ENCODE measurements around the gene PLCB3.
"Not testable (repeated sequence)": the region's sequence is repeated elsewhere in the genome, so short reads cannot be mapped to it uniquely, and the experiment has no call there.

Gene PLCB3

DNA sequence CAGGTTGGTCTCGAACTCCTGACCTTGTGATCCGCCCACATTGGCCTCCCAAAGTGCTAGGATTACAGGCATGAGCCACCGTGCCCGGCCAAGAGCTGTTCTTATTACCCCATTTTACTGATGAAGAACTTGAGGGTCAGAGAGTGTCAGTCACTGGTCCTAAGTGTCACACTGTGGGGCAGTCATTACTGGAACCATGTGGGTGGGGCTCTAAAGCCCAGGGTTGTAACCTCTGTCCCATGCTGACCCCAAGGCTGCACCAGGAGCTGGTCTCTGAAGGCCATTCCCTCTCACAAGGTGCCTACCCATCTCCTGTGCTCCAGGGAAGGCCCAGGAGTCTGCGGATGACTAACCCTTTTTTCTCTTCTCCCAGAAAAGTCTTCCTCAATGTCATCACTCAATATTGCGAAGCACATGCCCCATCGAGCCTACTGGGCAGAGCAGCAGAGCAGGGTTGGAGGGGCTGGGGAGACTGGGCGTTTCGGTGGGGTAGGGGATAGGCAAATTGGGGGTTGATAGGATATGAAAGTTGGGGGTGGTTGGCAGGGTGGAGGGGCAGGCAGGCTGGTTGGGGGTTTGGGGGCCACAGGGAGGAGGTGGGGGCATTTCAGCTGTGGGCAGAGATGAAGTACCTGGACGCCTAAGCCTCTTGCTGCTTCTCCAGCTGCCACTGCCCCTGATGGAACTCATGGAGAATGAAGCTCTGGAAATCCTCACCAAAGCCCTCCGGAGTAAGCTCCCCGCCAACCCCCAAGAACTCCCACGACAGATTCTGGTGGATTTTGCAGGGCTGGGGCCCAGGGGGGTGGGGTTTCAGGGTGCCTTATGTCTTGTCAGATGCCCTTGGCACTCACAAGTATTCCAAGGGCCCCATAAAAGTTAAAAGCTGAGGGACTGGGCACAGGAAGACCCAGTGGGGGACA lies 52.0 kb downstream of the PLCB3 start:
- ATAC-seq: no peak
- Mint-ChIP-seq H3K27ac (no peak overlapping the region), H3K9me3 (no peaks in the 10 kb centered on the region), H3K4me1 (peaks cover 58% of the 10 kb centered on the region), H3K27me3 (peaks cover 49% of the 10 kb centered on the region), H3K4me3 (peak overlapping the region in 1 of 2 donors; percentile 95)
- DNase-seq: no peak

DNA sequence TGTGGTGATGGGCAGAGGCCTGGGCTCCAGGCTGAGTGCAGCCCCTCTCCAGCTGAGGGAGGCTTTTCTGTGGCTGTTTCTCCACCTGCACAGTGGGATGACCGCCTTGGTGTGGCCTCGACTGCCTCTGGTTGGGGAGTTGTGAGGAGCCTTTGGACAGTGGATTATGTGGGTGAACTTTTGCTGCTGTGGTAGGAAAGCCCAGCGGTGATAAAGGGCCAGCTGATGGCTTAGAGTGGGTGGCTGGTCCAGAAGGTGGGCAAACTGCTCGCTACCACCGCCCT lies 52.6 kb downstream of the PLCB3 start:
- peak overlapping the region in 1 of 2 donors; percentile 98 for H3K27ac Mint-ChIP-seq
- H3K4me3 Mint-ChIP-seq: peak overlapping the region; percentile 94 to 95
- no peak for ATAC-seq
- H3K9me3 Mint-ChIP-seq: no peaks in the 10 kb centered on the region
- H3K27me3 Mint-ChIP-seq: peaks cover 43% of the 10 kb centered on the region
- DNase-seq: no peak
- H3K4me1 Mint-ChIP-seq: peaks cover 57% of the 10 kb centered on the region

DNA sequence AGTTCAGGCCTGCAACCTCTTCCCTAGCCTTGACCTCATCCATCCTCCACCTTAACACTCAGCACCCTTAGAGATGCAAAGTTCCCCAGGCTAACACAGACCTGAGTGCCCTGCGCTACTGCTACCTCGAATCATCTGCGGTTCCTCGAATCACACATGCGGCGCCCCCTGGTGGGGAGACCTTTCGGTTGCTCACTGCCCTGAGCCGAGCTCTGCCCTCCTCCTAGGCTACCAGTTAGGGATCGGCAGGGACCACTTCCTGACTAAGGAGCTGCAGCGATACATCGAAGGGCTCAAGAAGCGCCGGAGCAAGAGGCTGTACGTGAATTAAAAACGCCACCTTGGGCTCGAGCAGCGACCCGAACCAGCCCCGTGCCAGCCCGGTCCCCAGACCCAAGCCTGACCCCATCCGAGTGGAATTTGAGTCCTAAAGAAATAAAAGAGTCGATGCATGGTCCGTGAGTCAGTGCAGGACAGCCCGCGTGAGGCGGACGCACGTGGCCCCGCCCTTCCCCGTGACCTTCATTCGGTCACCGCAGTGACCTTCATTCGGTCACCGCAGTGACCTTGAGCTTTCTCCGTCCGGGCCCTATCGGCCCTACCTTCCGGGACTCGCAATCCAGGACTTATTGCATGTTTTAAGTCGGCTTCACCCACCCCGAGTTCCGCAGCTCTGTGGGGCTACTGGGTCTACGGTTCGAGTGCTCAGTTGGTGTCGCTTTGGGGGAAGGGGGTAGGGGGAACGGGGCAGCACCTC lies 53.2 kb downstream of the PLCB3 start:
- Mint-ChIP-seq H3K4me3 (peak overlapping the region; percentile 94 to 95), H3K27me3 (peaks cover 37% of the 10 kb centered on the region), H3K4me1 (peaks cover 57% of the 10 kb centered on the region), H3K27ac (peak overlapping the region; percentile 97 to 98), H3K9me3 (no peaks in the 10 kb centered on the region)
- ATAC-seq: peak; percentile 68
- peak; percentile 95 for DNase-seq

DNA sequence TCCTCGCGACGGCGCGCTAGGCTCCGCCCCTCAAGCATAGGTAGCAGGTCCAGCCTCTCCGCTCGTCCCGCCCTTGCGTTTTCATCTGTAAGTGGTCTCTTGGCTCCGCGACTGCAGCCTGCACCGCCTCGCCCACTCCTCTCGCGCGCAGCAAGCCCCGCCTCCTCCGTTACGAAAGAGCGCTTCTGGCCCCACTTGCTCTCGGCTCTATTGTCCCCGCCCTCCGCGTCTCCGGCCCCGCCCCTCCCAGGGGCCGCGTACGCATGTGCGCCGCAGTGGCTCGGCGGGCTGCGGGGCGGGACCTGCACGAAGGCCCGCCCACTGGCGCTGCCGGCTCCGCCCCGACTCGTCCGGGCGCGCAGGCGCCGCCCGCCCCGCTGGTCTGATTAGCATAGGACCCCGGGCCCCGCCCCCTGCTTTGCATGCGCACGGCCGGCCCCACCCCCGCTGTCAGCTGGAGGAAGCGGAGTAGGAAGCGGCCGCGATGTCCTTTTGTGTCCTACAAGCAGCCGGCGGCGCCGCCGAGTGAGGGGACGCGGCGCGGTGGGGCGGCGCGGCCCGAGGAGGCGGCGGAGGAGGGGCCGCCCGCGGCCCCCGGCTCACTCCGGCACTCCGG lies 53.9 kb downstream of the PLCB3 start, which contains the start of gene ESRRA:
ESRRA (plus strand) TSS at position 450 of the 616 bp plus-strand sequence. CDS start 1,656 bp downstream, outside the sequence.
- DNase-seq: peak; percentile 99 to 100
- Mint-ChIP-seq H3K4me1 (peaks cover 50% of the 10 kb centered on the region), H3K27ac (peak within 1 kb of the TSS; percentile 97 to 98), H3K27me3 (peaks cover 30% of the 10 kb centered on the region), H3K4me3 (peak within 1 kb of the TSS; percentile 96 to 99), H3K9me3 (no peaks in the 10 kb centered on the region)
- peak; percentile 78 for ATAC-seq

DNA sequence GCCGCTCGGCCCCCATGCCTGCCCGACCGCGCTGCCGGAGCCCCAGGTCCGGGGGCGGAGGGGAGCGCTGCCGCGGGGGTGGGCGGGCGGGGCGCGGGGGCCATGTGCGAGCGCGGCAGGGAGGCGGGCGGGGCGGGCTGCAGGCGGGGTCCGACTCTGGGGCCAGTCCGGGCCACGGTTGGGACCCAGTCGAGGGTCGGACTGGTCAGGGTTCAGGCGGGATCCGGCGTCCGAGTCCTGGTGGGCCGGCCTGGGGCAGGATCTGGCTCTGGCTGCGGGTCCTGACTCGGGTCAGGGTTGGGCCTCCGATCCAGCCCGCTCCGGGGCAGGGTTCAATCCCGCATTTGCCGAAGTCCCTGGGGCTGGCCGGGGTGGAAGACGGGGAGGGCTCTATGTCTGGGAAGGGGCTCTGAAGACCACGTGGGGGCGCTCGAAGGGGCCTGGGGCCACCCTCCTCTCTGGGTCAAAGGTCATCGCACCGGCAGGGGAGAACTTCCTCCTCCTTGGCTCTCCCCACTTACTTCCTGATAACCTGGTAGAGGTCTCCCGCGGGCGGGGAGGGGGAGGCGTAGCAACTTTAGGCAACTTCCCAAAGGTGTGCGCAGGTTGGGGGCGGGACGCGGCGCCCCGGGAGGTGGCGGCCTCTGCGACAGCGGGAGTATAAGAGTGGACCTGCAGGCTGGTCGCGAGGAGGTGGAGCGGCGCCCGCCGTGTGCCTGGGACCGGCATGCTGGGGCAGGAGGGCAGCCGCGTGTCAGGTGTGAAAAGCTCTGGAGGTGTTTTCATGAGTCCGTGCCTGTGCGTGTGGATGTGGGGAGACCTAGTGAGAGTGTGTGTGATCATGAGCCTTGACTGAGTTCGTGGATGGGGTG lies 54.6 kb downstream of the PLCB3 start:
- H3K4me3 Mint-ChIP-seq: peak overlapping the region; percentile 96 to 99
- DNase-seq: peak; percentile 64 to 81
- H3K27me3 Mint-ChIP-seq: peaks cover 23% of the 10 kb centered on the region
- peaks cover 46% of the 10 kb centered on the region for H3K4me1 Mint-ChIP-seq
- H3K27ac Mint-ChIP-seq: peak overlapping the region; percentile 86 to 98
- ATAC-seq: peak; percentile 41
- H3K9me3 Mint-ChIP-seq: no peaks in the 10 kb centered on the region

DNA sequence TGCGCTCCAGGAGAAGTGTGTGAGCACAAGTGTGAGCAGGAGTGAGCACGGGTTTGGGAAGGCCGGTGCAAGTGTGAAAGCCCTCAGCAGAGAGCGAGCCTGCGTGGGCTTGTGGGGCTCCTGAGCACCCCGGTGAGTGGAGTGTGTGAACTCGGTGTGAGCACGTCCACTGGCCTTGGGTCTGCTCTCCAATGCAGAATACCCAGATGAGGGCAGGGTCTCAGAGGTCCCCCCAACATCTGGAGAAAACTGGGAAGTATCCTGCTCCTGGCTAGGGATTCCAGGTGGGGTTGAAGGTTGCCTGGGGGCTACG lies 55.2 kb downstream of the PLCB3 start:
- peak overlapping the region; percentile 96 to 99 for H3K4me3 Mint-ChIP-seq
- peak overlapping the region; percentile 86 to 98 for H3K27ac Mint-ChIP-seq
- ATAC-seq: no peak
- H3K4me1 Mint-ChIP-seq: peaks cover 47% of the 10 kb centered on the region
- no peak for DNase-seq
- H3K27me3 Mint-ChIP-seq: peaks cover 17% of the 10 kb centered on the region
- no peaks in the 10 kb centered on the region for H3K9me3 Mint-ChIP-seq

DNA sequence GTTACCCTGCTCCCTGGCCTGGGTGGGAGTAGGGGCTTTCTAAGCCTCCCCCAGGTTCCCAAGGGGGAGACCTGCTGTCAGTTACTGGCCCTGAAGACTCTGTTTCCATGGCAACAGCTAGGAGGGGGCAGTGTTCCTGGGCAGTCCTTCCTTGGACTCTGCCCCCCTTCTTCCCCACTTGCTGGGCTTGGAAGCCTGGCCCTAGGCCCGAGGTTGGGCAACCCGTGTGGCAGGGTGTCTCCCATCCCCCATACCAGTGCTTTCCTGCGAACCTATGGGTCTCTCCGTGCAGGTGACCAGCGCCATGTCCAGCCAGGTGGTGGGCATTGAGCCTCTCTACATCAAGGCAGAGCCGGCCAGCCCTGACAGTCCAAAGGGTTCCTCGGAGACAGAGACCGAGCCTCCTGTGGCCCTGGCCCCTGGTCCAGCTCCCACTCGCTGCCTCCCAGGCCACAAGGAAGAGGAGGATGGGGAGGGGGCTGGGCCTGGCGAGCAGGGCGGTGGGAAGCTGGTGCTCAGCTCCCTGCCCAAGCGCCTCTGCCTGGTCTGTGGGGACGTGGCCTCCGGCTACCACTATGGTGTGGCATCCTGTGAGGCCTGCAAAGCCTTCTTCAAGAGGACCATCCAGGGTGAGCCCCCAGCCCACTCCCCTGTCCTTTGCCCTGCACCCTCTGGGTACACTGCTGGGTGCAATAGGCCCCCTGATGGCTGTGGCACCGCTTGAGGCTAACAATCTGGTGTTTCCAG lies 55.7 kb downstream of the PLCB3 start:
- Mint-ChIP-seq H3K4me3 (peak overlapping the region; percentile 96 to 99), H3K27me3 (peaks cover 12% of the 10 kb centered on the region), H3K4me1 (peaks cover 48% of the 10 kb centered on the region), H3K9me3 (no peaks in the 10 kb centered on the region), H3K27ac (peak overlapping the region in 1 of 2 donors; percentile 12)
- ATAC-seq (no peak), DNase-seq (no peak)

DNA sequence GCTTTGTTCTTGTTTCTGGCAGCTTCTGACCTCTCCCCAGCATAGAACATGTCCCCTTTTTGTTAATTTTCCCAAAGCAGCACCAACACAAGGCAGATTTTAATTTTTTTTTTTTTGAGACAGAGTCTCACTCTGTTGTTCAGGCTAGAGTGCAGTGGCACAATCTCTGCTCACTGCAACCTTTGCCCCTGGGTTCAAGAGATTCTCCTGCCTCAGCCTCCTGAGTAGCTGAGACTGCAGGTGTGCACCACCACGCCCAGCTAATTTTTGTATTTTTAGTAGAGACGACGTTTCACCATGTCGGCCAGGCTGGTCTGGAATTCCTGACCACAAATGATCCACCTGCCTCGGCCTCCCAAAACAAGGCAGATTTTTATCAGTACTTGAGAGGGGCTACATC lies 56.5 kb downstream of the PLCB3 start:
- not testable (repeated sequence) for DNase-seq, H3K27me3 Mint-ChIP-seq, ATAC-seq, H3K9me3 Mint-ChIP-seq
- Mint-ChIP-seq H3K4me3 (peak overlapping the region; percentile 30 to 96), H3K4me1 (peaks cover 55% of the 10 kb centered on the region), H3K27ac (peak overlapping the region in 1 of 2 donors; percentile 41)

DNA sequence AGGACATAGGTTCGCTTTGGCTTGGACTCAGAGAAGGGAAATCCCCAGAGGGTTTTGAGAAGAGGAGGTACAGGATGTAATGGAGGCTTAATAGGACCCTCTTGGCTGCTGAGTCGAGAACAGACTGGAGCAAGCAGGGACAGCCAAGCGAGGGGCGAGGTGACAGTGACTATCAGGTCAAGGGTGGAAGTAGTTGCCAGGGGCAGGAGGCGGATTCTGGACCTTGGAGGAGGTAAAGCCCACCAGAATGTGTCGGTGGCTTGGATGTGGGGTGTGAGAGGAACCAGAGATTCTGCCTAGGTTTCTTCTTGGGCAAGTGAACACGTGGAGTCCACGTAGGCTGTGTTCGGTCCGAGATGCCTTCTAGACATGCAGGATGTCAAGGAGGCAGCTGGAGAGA lies 61.6 kb downstream of the PLCB3 start:
- Mint-ChIP-seq H3K27me3 (no peaks in the 10 kb centered on the region), H3K4me1 (peaks cover 62% of the 10 kb centered on the region), H3K4me3 (no peak overlapping the region), H3K9me3 (no peaks in the 10 kb centered on the region), H3K27ac (peak overlapping the region; percentile 24 to 88)
- DNase-seq: no peak
- no peak for ATAC-seq

DNA sequence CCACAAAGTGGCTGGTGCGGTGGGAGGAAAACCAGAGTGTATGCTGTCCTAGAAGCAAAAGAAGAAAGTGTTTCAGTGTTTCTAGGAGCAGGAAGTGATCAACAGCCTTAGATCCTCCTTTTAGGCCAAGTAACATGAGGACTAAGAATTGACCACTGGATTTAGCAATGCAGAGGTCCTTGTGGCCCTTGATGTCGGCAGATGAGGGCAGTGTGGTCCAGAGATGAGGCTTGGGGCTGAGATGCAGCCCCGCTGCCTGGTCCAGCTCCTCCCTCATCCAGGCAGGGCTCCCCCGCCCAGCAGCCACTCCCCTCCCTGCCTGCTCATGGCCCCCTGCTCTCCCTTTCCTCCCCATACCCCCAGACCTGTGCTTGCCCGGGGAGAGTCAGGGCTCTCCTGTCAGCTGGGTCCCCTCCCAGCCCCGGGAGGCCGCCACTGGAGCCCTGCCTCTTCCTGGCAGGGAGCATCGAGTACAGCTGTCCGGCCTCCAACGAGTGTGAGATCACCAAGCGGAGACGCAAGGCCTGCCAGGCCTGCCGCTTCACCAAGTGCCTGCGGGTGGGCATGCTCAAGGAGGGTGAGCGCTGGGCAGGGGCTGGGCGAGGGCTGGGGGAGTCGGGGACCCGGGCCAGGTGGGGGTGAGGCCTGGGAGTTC lies 62.3 kb downstream of the PLCB3 start:
- peak overlapping the region; percentile 24 to 36 for H3K27ac Mint-ChIP-seq
- H3K4me1 Mint-ChIP-seq: peaks cover 61% of the 10 kb centered on the region
- ATAC-seq (no peak), DNase-seq (no peak)
- no peaks in the 10 kb centered on the region for H3K9me3 Mint-ChIP-seq
- H3K27me3 Mint-ChIP-seq: no peaks in the 10 kb centered on the region
- H3K4me3 Mint-ChIP-seq: no peak overlapping the region

DNA sequence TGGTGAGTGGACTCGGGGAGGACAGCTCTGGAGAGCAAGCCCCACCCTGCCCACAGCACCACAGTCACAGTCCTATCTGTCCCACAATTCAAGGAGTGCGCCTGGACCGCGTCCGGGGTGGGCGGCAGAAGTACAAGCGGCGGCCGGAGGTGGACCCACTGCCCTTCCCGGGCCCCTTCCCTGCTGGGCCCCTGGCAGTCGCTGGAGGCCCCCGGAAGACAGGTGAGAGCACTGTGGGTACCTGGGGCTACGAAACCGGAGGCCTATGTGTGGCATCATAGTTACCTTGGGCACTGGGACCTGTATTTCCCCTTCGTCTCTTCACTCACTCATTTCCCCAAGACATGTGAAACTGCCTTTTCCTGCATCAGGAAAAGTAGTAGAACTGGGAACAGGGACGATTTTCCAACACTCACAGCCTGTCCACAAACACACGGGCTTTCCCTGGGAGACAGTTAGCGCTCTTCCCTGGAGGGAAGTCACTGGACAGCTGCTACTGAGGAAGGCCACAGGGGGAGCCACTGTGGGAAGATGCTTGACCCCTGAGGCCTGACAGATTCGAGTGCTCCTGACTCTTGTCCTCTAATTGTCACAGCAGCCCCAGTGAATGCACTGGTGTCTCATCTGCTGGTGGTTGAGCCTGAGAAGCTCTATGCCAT lies 62.9 kb downstream of the PLCB3 start:
- no peak overlapping the region for H3K4me3 Mint-ChIP-seq
- no peaks in the 10 kb centered on the region for H3K27me3 Mint-ChIP-seq

DNA sequence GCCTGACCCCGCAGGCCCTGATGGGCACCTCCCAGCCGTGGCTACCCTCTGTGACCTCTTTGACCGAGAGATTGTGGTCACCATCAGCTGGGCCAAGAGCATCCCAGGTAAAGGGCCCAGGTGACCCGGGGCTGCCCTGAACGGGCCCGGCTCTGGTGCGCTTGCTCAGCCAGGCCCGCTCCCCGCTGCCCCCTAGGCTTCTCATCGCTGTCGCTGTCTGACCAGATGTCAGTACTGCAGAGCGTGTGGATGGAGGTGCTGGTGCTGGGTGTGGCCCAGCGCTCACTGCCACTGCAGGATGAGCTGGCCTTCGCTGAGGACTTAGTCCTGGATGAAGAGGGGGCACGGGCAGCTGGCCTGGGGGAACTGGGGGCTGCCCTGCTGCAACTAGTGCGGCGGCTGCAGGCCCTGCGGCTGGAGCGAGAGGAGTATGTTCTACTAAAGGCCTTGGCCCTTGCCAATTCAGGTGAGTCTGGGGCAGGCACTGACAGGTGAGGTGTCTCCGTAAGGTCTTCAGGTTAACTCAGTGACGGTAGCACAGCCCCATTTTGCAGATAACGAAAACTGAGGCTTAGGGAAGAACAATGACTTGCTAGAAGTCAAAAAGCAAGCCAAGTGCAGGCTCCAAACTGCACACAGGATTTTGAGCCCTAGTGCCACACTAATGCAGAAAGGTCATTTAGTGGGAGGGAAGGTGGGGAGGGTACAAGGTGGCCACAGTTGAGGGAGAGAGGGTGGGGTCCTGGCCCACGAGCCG lies 63.7 kb downstream of the PLCB3 start:
- ATAC-seq: no peak
- DNase-seq: no peak
- no peak overlapping the region for H3K4me3 Mint-ChIP-seq
- peaks cover 68% of the 10 kb centered on the region for H3K4me1 Mint-ChIP-seq
- peak overlapping the region in 1 of 2 donors; percentile 31 for H3K27ac Mint-ChIP-seq
- H3K27me3 Mint-ChIP-seq: no peaks in the 10 kb centered on the region
- H3K9me3 Mint-ChIP-seq: no peaks in the 10 kb centered on the region

More for the DNA sequence above, 62.9 kb downstream of the PLCB3 start:
- DNase-seq (no peak), ATAC-seq (no peak)
- Mint-ChIP-seq H3K9me3 (no peaks in the 10 kb centered on the region), H3K4me1 (peaks cover 64% of the 10 kb centered on the region), H3K27ac (peak overlapping the region; percentile 31 to 70)

Data from stimulated activated naive CD8-positive, alpha-beta T cell treated with anti-CD3 and anti-CD28 coated beads, Interleukin-15, amount 100 ng/mL, for 72 hours (primary cell).